ENCODE measurements around the gene OXGR1. TPM values are rescaled to one million over a fixed set of nuclear protein-coding genes. Genes with fewer than 3 reads are reported as not detected.

OXGR1 gene
- polyA plus RNA-seq (2011; rRNA removed), result not detected in 2 replicates
- polyA plus RNA-seq (2012; cell fraction: cytosol; rRNA removed), result not detected in 2 replicates
- not detected in 2 replicates for polyA plus RNA-seq (2012; cell fraction: nucleus; rRNA removed)
- polyA plus RNA-seq (2017; fragmentation: RNase III; extraction: RNeasy Plus Mini Kit Qiagen cat#74134 plus additional on column Dnase treatment), result not detected in 3 replicates
- polyA minus RNA-seq (2011; rRNA and poly(A)+ RNA removed), result not detected in 2 replicates

- TF ChIP-seq TFCP2L1 (CRISPR knock-in tag; IDR thresholded peaks at IDR 0.05), result no peak
- TF ChIP-seq SMC3 (IDR thresholded peaks at IDR 0.05), result no peak
- no peak for TF ChIP-seq HOXB13 (CRISPR knock-in tag; IDR thresholded peaks at IDR 0.05; ENCODE audit: low read depth)
- no peak for TF ChIP-seq ZC3H11A (IDR thresholded peaks at IDR 0.05)
- TF ChIP-seq ZNF302 (CRISPR knock-in tag; IDR thresholded peaks at IDR 0.05), result no peak
- TF ChIP-seq MAX (IDR thresholded peaks at IDR 0.05), result no peak
- no peak for TF ChIP-seq CBX8 (IDR thresholded peaks at IDR 0.05)
- no peak for TF ChIP-seq NFE2L2 (conservative IDR thresholded peaks at IDR 0.05; ENCODE audit: low read length)
- no peak for TF ChIP-seq KDM5A (IDR thresholded peaks at IDR 0.05)
- TF ChIP-seq CHD2 (IDR thresholded peaks at IDR 0.05; ENCODE audit: low read length, partially characterized antibody), result no peak
- no peak for TF ChIP-seq MYC (IDR thresholded peaks at IDR 0.05; ENCODE audit: borderline replicate concordance, low read length)
- no peak for TF ChIP-seq EP300 (IDR thresholded peaks at IDR 0.05)
- no peak for TF ChIP-seq HOXB5 (CRISPR knock-in tag; IDR thresholded peaks at IDR 0.05)
- no peak for TF ChIP-seq PHF8 (IDR thresholded peaks at IDR 0.05; ENCODE audit: borderline replicate concordance, low read depth)
- TF ChIP-seq POLR2AphosphoS2 (conservative IDR thresholded peaks at IDR 0.05; ENCODE audit: low read length), result no peak
- TF ChIP-seq JUN (IDR thresholded peaks at IDR 0.05), result no peak
- no peak for TF ChIP-seq CTCF (IDR thresholded peaks at IDR 0.05)
- no peak for TF ChIP-seq NR3C1 (IDR thresholded peaks at IDR 0.05)
- no peak for TF ChIP-seq FOXS1 (CRISPR knock-in tag; IDR thresholded peaks at IDR 0.05)
- Histone ChIP-seq H3K27ac (no peak within 1 kb of the TSS), H3K4me3 (peak within 1 kb of the TSS; percentile 40), H3K9me3 (no peaks in the 10 kb centered on the region), H3K4me2 (peak within 1 kb of the TSS; percentile 83), H3K4me1 (peaks cover 5% of the 10 kb centered on the region; the same call in 1 of the 3 replicates)
- ATAC-seq, result peak; percentile 47 to 63; a peak in 5 of 6 replicates
- POLR2A ChIA-PET, result no interaction called here
- WGBS (ENCODE audit: missing lambda C conversion rate), result 6% methylated on average over 13 of the region's 52 CpGs
- DNase-seq (ENCODE audit: low read depth in 1 of 2, low spot score in 1 of 2), result no peak
- no peak for FAIRE-seq
- CTCF ChIA-PET, result no interaction called here
These were observed at the start of gene OXGR1 for GRCh38 chr13:96994017-96994857. Gene OXGR1, minus strand, starts transcription at chr13:96994476. Its CDS starts 6,717 bp downstream, at chr13:96987759.

GRCh38 chr13:97043302-97043701, 49.0 kb upstream of the OXGR1 start:
- ATAC-seq, result no peak
- ChIA-PET CTCF (no interaction called here), POLR2A (no interaction called here)
- Histone ChIP-seq H3K4me3 (no peak overlapping the region), H3K4me2 (no peak overlapping the region), H3K9me3 (no peaks in the 10 kb centered on the region), H3K27ac (no peak overlapping the region), H3K4me1 (no peaks in the 10 kb centered on the region)
- no peak for DNase-seq (ENCODE audit: low read depth in 1 of 2, low spot score in 1 of 2)
- WGBS (ENCODE audit: missing lambda C conversion rate), result 49% methylated on average over 2 of the region's 2 CpGs
- no peak for FAIRE-seq
- TF ChIP-seq FOSB (CRISPR knock-in tag; IDR thresholded peaks at IDR 0.05) (no peak), HEYL (CRISPR knock-in tag; IDR thresholded peaks at IDR 0.05) (no peak), SREBF2 (IDR thresholded peaks at IDR 0.05) (no peak), HDAC2 (IDR thresholded peaks at IDR 0.05) (no peak), ESRRA (IDR thresholded peaks at IDR 0.05; ENCODE audit: borderline replicate concordance, low read length) (no peak), USF2 (IDR thresholded peaks at IDR 0.05) (no peak), CEBPB (IDR thresholded peaks at IDR 0.05) (no peak), PHF8 (IDR thresholded peaks at IDR 0.05; ENCODE audit: borderline replicate concordance, low read depth) (no peak), CTCF (IDR thresholded peaks at IDR 0.05) (no peak), NPAS2 (CRISPR knock-in tag; IDR thresholded peaks at IDR 0.05; ENCODE audit: borderline replicate concordance) (no peak), RNF2 (IDR thresholded peaks at IDR 0.05; ENCODE audit: borderline replicate concordance, low read depth) (no peak), ATOH8 (CRISPR knock-in tag; IDR thresholded peaks at IDR 0.05; ENCODE audit: low read depth) (no peak), SMC3 (IDR thresholded peaks at IDR 0.05) (no peak), BCL3 (IDR thresholded peaks at IDR 0.05) (no peak), HOXB13 (CRISPR knock-in tag; IDR thresholded peaks at IDR 0.05; ENCODE audit: low read depth) (no peak), JUNB (IDR thresholded peaks at IDR 0.05) (no peak)

All from A549 (cell line).